ENCODE measurements around the gene SRCIN1.

Gene SRCIN1

DNA sequence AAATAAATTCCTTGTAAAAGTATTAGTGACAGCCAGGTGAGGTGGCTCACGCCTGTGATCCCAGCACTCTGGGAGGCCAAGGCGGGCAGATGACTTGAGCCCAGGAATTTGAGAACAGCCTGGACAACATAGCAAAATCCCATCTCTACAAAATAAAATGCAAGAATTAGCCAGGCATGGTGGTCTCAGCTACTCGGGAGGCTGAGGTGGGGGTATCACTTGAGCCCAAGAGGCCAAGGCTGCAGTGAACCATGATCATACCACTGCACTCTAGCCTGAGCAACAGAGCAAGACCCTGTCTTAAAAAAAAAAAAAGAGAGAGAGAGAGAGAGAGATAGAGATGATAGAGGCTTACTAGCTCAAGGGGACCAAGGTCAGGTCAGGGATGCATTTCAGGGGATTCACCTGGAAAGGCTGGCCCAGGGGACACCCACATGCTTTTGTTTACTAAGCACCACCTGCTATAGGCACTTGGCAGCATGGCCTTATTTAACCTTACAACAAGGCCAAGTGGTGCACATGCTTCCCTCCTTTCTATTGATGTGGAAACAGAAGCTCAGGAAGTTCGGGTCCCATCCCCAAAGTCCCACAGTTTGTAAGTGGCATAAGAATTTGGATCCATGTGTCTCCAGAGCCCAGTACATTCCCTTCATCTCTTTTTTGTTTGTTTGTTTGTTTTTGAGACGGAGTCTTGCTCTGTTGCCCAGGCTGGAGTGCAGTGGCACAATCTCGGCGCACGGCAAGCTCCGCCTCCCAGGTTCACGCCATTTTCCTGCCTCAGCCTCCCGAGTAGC is 12.4 kb upstream of the SRCIN1 start:
- in situ Hi-C loops (cut with HindIII; ENCODE audit: low sequenced_read_pairs), result no loop called here

DNA sequence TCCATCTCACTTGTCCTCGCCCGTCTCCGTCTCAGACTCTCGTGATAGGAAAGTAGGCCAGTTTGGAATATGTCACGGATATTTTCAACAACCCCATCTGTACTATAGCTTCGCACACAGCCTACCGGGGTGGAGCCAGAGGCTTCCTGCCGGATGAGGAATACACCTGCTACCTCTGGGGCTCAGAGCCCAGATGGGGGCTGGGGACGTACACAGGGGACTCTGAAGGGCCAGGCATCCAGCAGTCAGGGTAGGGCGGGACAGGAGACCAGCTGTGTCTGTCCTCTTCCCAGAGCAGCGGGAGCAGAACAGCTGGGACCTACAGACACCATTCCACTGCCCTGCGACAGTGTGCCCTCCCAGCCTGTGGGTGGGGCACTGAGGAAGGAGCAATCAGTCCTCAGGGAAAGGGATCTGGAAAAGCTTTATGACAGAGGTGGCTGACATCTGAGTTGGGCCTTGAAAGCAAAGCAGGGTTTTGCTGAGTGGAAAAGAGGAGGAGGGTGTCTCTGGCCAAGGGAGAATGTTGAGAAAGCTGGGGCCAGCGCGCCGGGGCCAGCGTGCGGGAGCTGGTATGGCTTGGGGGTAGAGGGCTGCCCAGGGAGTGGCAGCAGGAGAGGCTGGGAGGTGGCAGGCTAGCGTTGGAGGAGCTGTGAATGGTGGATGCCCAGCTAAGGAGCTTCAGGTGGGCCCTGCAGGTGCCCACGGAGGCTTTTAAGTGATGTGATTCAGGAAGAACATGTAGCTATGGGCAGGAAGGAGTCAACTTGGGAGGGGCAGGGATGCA is 11.5 kb upstream of the SRCIN1 start:
- in situ Hi-C loops (cut with HindIII; ENCODE audit: low sequenced_read_pairs), result no loop called here

DNA sequence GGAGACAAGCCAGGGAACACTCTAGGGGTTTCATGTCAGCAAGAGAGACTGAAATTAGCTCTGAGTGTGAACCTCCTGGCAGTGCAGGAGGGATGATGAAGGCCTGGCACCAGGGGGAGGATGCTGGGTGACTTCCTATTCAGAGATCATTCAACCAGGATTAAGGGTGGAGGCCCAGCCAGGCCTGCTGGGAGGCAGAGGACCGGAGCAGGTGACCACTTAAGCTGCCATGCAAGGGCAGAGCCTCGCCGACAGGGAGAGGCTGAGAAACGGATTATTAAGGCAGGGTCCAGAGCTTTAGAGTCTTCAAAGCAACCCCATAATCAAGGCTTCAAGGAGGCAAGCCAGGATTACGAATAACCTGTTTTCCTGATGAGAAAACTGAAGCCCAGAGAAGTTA is 10.6 kb upstream of the SRCIN1 start:
- in situ Hi-C loops (cut with HindIII; ENCODE audit: low sequenced_read_pairs), result no loop called here

DNA sequence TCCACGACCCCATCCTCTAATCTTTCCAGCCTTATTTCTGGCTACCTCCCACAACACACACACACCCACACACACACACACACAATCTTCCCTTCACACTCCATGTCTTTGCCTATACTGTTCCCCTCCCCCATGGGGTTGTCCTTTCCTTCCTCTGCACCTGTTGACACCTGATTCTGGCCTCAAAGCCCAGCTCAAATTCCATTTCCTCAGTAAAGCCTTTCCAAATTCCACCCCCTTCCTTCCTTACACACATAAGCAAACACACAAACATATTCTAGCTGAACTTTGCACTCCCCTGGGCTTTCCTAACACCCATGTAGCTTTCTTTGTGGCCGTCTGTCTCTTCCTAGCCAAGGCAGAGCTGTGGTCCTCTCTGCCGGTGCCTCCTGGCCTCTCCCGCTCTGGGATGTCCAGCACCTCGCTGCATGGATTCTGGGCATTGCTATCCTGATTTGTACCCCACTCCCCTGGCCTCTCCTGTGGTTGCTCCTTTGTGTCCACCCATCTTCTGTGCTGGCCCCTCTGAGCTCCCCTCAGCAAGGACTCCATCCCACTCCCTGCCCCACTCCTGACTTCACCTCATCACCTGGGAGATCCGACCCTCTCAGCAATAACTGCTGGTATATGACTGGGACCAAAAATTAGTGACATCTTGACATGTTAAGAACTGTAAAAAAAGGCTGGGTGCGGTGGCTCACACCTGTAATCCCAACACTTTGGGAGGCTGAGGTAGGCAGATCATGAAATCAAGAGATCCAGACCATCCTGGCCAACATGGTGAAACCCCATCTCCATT is 8.4 kb upstream of the SRCIN1 start:
- in situ Hi-C loops (cut with HindIII; ENCODE audit: low sequenced_read_pairs), result no loop called here

DNA sequence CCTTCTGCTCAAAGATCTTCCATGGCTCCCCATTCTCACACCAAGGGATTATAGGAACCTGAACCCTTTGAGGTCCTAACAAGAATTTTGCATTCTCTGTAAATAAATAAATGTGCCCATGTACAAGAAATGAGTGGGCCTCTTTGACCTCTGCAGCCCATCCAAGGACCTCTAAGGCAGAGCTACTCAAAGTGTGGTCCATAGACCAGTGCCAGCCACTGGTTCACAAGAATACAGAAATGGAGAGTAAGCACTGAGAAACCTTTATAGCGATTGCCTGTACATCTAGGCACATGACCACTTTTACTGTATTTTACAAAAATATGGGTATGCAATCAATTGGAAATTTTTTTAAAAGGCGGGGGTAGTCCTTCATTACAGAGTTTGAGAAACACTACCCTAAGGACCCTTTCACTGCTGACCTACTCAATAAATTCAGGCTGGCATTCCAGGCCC is 7.8 kb upstream of the SRCIN1 start:
- in situ Hi-C loops (cut with HindIII; ENCODE audit: low sequenced_read_pairs), result no loop called here

DNA sequence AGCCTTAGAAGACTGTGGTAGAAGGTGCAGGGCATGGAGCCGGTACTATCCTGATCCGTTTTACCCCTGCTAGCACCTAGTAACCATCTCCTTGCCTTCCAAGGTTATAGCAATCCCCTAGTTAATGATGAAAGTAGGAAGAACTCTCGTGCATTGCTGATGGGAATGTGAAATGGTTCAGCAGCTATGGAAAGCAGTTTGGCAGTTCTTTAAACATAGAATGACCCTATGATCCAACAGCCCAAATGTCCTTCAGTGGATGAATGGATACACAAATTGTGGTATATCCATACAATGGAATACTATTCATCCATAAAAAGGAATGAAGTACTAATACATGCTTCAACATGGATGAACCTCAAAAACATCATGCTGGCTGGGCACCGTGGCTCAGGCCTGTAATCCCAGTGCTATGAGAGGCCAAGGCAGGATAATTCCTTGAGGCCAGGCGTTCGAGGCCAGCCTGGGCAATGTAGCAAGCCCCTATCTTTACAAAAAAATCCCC is 6.2 kb upstream of the SRCIN1 start:
- in situ Hi-C loops (cut with HindIII; ENCODE audit: low sequenced_read_pairs), result no loop called here

DNA sequence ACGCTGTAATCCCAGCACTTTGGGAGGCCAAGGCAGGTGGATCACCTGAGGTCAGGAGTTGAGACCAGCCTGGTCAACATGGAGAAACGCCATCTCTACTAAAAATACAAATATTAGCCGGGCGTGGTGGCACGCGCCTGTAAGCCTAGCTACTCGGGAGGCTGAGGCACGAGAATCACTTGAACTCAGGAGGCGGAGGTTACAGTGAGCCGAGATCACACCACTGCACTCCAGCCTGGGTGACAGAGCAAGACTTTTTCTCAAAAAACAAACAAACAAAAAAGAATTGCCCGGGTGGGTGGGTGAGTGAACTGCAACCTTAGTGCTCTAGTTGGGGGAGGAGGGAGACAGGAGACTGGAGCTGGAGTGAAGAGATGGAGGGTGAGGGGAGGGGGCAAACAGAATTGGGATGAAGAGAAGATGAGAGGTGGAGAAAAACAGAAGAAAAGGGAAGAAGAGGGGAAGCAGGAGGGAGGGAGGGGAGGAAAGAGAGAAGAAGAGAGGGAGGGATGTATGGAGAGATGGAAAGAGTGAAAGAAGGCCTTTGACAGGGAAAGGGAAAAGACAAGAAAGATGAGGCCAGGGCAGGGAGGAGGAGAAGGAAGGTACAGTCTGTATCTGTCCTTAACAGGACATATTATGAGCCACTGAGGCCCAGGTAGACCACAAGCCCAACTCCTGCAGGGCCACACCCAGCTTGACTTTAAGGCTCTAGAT is 5.5 kb upstream of the SRCIN1 start:
- in situ Hi-C loops (cut with HindIII; ENCODE audit: low sequenced_read_pairs), result no loop called here

DNA sequence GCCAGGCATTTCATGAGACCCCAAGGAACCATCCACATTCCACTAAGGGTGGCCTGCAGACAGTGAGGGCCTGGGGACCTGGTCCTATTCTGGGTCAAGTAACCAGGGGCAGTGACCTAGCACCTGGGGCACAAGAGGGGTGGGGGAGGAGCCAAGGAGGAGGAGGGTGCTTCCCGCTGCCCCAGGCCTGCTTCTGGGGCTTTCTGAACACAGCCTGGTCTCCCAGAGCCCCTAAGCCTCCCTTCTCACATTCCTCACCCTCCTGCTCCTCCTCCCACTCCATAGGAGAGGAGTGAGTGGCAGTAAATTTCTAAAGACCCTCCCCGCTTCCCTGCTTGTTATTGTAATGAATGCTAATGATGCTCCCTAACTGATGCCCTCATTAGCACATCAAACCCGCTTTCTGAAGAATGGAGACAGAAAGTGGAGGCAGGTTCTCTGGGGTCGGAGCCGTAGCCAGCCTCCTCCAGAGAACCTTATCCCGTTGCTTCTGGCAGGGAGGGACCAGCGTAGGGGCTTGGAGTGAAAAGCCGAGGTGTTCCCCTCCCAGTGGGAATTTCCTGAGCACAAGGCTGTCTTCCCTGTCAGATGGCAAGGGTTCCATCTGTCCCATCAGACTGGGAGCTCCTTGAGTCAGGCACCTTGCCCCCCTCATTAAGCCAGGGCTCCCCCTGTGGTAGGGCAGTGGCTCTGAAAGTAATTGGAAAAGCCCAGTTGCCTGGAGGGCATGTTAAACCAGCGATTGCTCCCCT is 3.7 kb upstream of the SRCIN1 start:
- in situ Hi-C loops (cut with HindIII; ENCODE audit: low sequenced_read_pairs), result no loop called here

DNA sequence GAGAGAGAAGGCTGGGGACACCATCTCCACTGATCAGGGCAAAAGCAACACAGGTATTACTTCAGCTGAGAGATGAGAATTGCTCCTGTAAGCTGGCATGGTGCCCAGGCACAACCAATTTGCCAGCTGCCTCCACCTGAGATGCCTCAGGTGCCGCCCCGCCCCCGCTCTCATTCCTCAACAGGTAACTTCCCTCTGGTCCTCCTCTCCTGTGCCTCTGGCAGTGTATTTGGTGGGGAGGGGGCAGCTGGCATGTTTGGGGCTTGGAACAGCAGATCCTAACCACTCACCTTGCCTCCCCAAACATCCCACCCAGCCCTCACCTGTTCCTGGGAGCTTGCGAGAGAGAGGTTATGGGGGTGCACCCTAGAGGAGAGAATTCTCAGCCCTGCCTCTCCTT is 2.9 kb upstream of the SRCIN1 start:
- in situ Hi-C loops (cut with HindIII; ENCODE audit: low sequenced_read_pairs), result no loop called here

GRCh38 chr17:38606646-38607611 is 1.2 kb upstream of the SRCIN1 start:
- in situ Hi-C loops (cut with HindIII; ENCODE audit: low sequenced_read_pairs), result no loop called here

DNA sequence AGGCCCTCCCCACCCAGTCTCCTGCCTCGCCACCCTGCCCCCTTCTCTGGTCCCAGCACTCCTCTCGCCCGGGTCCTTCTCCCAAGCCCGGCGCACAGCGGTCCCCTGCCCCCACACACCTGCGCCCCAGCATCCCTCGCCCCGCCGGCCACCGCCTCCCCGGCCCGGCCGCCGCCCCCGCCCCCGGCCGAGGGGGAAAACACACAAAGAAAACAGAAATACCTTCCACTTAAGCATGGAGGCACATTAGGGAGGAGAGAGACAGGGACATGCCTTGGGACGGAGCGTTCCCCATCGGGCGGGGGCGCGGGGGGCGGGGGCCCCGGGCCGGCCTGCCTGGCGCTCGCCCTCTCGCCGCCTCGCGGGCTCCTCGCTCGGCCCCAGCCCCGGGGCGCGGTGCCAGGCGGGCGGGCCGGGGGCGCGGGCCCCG is 326 bp downstream of the SRCIN1 start:
- in situ Hi-C loops (cut with HindIII; ENCODE audit: low sequenced_read_pairs), result no loop called here

DNA sequence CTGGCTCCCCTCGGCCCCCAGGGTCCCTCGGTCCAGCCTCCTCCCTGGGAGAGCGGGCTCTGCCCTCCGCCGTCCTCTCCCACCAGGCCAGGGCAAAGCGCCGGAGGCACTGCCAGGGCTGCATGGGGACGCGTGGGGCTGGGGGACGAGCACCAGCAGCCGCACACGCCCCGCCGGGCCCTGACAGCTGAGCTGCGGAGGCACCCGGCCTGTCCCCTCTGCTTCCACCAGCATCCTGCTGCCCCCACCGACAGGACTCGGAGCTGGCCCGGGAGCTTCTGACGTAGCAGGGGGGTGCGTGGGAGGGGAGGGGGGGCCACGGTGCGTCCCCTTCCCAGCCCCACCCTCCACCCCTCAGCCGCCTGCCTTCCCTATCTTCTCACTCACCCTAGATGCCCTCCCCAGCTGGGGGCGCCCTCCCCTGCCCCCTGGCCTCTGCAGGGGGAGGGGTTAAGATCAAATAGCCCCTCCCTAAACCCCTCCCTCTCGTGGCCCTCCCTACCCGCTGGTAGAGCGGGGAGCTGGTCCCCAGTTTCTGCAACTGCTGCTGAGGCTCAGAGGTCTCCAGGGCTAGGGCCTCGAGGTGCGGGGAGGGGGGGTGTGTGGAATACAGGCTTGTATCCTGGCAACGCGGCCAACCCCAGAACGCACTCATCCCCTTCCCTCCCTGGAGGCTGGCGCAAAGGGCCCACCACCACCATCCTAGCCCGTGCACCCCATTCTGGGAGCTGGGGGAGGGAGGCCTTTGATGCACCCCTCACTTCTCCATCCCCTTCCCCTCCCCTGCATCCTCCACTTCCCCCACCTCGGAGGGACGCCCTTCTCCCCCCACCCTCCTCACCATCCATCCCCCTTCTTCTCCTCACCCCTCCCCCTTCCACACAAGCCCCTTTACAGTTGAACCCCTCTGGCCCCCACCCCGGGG is 1.0 kb downstream of the SRCIN1 start:
- in situ Hi-C loops (cut with HindIII; ENCODE audit: low sequenced_read_pairs), result no loop called here

DNA sequence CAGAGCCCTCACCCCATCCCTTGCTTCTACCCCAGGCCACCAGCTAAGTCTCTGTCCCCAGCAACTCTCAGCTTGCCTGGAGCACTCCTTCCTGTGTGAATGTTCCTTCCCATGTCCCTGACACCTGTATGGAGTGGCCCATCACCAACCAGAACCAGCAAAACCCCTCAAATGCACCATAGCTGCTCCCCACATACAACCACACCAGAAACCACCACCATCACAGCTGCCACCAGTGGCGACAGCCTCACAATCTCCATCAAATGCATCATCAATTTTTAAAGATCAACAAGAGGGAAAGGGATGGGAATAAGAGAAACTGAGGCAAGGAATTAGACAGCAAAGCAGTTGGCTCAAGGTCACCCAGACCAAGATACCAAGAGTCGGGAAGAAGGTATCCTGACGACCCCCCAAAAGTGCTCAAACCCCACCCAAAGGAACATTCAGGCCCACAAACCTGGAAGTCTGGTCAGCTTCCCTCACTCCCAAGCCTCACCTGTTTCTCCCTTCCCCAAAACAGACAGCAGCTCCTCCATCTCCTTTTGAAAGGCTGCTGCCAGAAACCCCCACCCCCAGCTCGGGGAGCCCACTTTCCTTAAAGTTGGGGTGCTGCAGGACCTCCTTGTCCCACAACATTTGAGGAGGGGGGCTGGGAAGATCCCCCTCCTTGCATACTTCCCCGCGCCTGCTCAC is 1.8 kb downstream of the SRCIN1 start:
- in situ Hi-C loops (cut with HindIII; ENCODE audit: low sequenced_read_pairs), result no loop called here

- in situ Hi-C loops (cut with HindIII; ENCODE audit: low sequenced_read_pairs), result no loop called here
These were observed 2.6 kb downstream of the SRCIN1 start for GRCh38 chr17:38602956-38603785.

- in situ Hi-C loops (cut with HindIII; ENCODE audit: low sequenced_read_pairs), result no loop called here
These were observed 3.3 kb downstream of the SRCIN1 start for GRCh38 chr17:38602453-38602852.
